SK-N-SH (cell line): ENCODE data around the gene DIPK1A. TPM values are rescaled to one million over a fixed set of nuclear protein-coding genes. Genes with fewer than 3 reads are reported as not detected.

Experiments used
- CTCF ChIA-PET: fragments of 300-600, 350-600 bp; formaldehyde crosslinking; extraction: SDS; loops from one replicate; lab custom pipeline; 2021; lab: Yijun Ruan, JAX
- POLR2A ChIA-PET: fragments of 350-600 bp; sonication (Branson Sonifier 250); formaldehyde crosslinking; extraction: SDS; loops from one replicate; lab custom pipeline; 2020; ENCODE audit warnings: antibody characterized with exemption, inconsistent platforms; lab: Yijun Ruan, JAX
- DNase-seq: peaks from one replicate; pipeline ENCODE4 v3.0.0; 2012
- H2AFZ ChIP-seq: fragments of 200-600 bp; sonication (generic); 2 replicates; pipeline ENCODE4 v1.8.1; 2016; ENCODE audit warnings: antibody characterized with exemption, mild to moderate bottlenecking, low read depth
- H3F3A ChIP-seq: fragments of 200-600 bp; sonication (generic); replicated peaks from 2 replicates; pipeline ENCODE3; 2016; ENCODE audit warnings: antibody characterized with exemption, mild to moderate bottlenecking; ENCODE audit not compliant: insufficient read depth
- H3K27ac ChIP-seq, 2 experiments: fragments of 200-500 bp in 1 of 2; fragments of 200-600 bp in 1 of 2; sonication (Bioruptor generic) in 1 of 2; sonication (generic), shearing (Covaris generic) in 1 of 2; 2 replicates each; pipeline versions ENCODE4 v1.5.1 to v1.6.1; 2014 to 2016; ENCODE audit warnings: low read depth in 2 of 2, inconsistent platforms in 1 of 2, low read length in 1 of 2, mild to moderate bottlenecking in 1 of 2, mixed read lengths in 1 of 2
- H3K27me3 ChIP-seq: fragments of 200-600 bp; sonication (generic), shearing (Covaris generic); 2 replicates; pipeline ENCODE4 v1.6.1; 2016; ENCODE audit warnings: mixed run types; ENCODE audit not compliant: insufficient read depth
- H3K36me3 ChIP-seq, 2 experiments: fragments of 200-500 bp in 1 of 2; fragments of 200-600 bp in 1 of 2; sonication (Bioruptor generic) in 1 of 2; sonication (generic) in 1 of 2; replicated peaks in 1 of 2; 2 replicates each; pipeline versions ENCODE3 to v1.5.1; 2014 to 2016; ENCODE audit warnings: low read length in 1 of 2, mild to moderate bottlenecking in 1 of 2; ENCODE audit not compliant: insufficient read depth in 2 of 2, control insufficient read depth in 1 of 2
- H3K4me1 ChIP-seq, 2 experiments: fragments of 200-500 bp in 1 of 2; fragments of 200-600 bp in 1 of 2; sonication (Bioruptor generic) in 1 of 2; sonication (generic), shearing (Covaris generic) in 1 of 2; 2 replicates each; pipeline versions ENCODE4 v1.5.1 to v1.6.1; 2014 to 2016; ENCODE audit warnings: low read depth in 1 of 2, low read length in 1 of 2, mixed run types in 1 of 2; ENCODE audit not compliant: insufficient read depth in 2 of 2, control insufficient read depth in 1 of 2
- H3K4me2 ChIP-seq: fragments of 200-600 bp; sonication (generic), shearing (Covaris generic); 2 replicates; pipeline ENCODE4 v1.6.1; 2017; ENCODE audit warnings: mixed run types
- H3K4me3 ChIP-seq, 2 experiments: fragments of 200-500 bp in 1 of 2; fragments of 200-600 bp in 1 of 2; sonication (Bioruptor generic) in 1 of 2; sonication (generic), shearing (Covaris generic) in 1 of 2; 2 replicates each; pipeline versions ENCODE4 v1.5.1 to v1.8.1; 2014 to 2016; ENCODE audit warnings: low read depth in 2 of 2, inconsistent platforms in 1 of 2, low read length in 1 of 2, mild to moderate bottlenecking in 1 of 2, mixed read lengths in 1 of 2, moderate library complexity in 1 of 2
- H3K79me2 ChIP-seq: fragments of 200-600 bp; sonication (generic); 2 replicates; pipeline ENCODE4 v1.8.1; 2017; ENCODE audit warnings: mild to moderate bottlenecking; ENCODE audit not compliant: insufficient read depth
- H3K9ac ChIP-seq: fragments of 200-600 bp; sonication (generic); 2 replicates; pipeline ENCODE4 v1.6.1; 2017; ENCODE audit warnings: mixed run types
- H3K9me2 ChIP-seq: fragments of 200-600 bp; sonication (generic); 2 replicates; pipeline ENCODE4 v1.6.1; 2017; ENCODE audit warnings: mixed run types
- H3K9me3 ChIP-seq: fragments of 200-600 bp; sonication (generic); 2 replicates; pipeline ENCODE4 v1.6.1; 2017; ENCODE audit warnings: mixed run types, mild to moderate bottlenecking, moderate library complexity
- H4K20me1 ChIP-seq: fragments of 200-600 bp; sonication (generic); 2 replicates; pipeline ENCODE4 v1.6.1; 2017; ENCODE audit warnings: mild to moderate bottlenecking, mixed run types; ENCODE audit not compliant: insufficient read depth
- EP300 ChIP-seq, 2 experiments: IDR thresholded peaks; 2 replicates each; pipeline versions ENCODE4 v1.4.0 to v1.6.1; 2012; ENCODE audit warnings: borderline replicate concordance in 1 of 2, low read depth in 1 of 2, low read length in 1 of 2
- FOXM1 ChIP-seq: IDR thresholded peaks from 2 replicates; pipeline ENCODE4 v1.4.0; 2012; ENCODE audit warnings: low read depth, mild to moderate bottlenecking
- GATA2 ChIP-seq: sonication (generic); formaldehyde crosslinking; IDR thresholded peaks from 2 replicates; pipeline ENCODE4 v1.5.0; 2020; ENCODE audit warnings: mild to moderate bottlenecking, missing genetic modification reagents
- MEF2A ChIP-seq: IDR thresholded peaks from 2 replicates; pipeline ENCODE4 v1.4.0; 2012; ENCODE audit warnings: low read depth, borderline replicate concordance
- MXI1 ChIP-seq: IDR thresholded peaks from 2 replicates; pipeline ENCODE4 v1.6.1; 2012; ENCODE audit warnings: mild to moderate bottlenecking, low read depth, low read length, improper control_type of control experiment
- POLR2AphosphoS5 ChIP-seq: IDR thresholded peaks from 2 replicates; pipeline ENCODE4 v1.6.1; 2012; ENCODE audit warnings: low read depth, low read length
- RFX5 ChIP-seq: IDR thresholded peaks from 2 replicates; pipeline ENCODE4 v1.6.1; 2012; ENCODE audit warnings: mild to moderate bottlenecking, improper control_type of control experiment, low read length
- RXRA ChIP-seq: IDR thresholded peaks from 2 replicates; pipeline ENCODE4 v1.4.0; 2012; ENCODE audit warnings: low read depth, mild to moderate bottlenecking, borderline replicate concordance
- SIN3A ChIP-seq: IDR thresholded peaks from 2 replicates; pipeline ENCODE4 v1.6.1; 2012; ENCODE audit warnings: low read depth, mild to moderate bottlenecking, low read length, moderate library complexity, borderline replicate concordance
- TAF1 ChIP-seq: IDR thresholded peaks from 2 replicates; pipeline ENCODE4 v1.6.1; 2012; ENCODE audit warnings: low read depth, mild to moderate bottlenecking, low read length, moderate library complexity, borderline replicate concordance
- TEAD4 ChIP-seq: IDR thresholded peaks from 2 replicates; pipeline ENCODE4 v1.4.0; 2012; ENCODE audit warnings: mild to moderate bottlenecking, borderline replicate concordance; ENCODE audit not compliant: insufficient read depth
- YY1 ChIP-seq: IDR thresholded peaks from 2 replicates; pipeline ENCODE4 v1.4.0; 2012; ENCODE audit warnings: low read depth, mild to moderate bottlenecking
- WGBS: methylation state at CpG from one replicate; pipeline ENCODE4 v1.1.6; 2017; ENCODE audit warnings: low lambda C conversion rate; 5-methylcytosine and 5-hydroxymethylcytosine counted together
- polyA plus RNA-seq, 3 experiments: library from polyadenylated mRNA; depleted of rRNA; stranded (reverse); fragments of >200 nt; gene quantifications; 2 replicates each; pipeline ENCODE4 v1.2.3, GENCODE V29; 2012
- TF ChIP-seq, protein P1 (sequence below): IDR thresholded peaks from 2 replicates; pipeline ENCODE4 v1.4.0; 2012; ENCODE audit warnings: low read depth
- TF ChIP-seq, protein P2 (sequence below): IDR thresholded peaks from 2 replicates; pipeline ENCODE4; 2012
- TF ChIP-seq, protein P3 (sequence below): fragments of 200-600 bp; sonication (generic); IDR thresholded peaks from 2 replicates; pipeline ENCODE4 v1.6.1; 2017; ENCODE audit warnings: antibody characterized with exemption, mild to moderate bottlenecking, moderate library complexity
- TF ChIP-seq, protein P4 (sequence below): fragments of 150-350 bp; IDR thresholded peaks from 2 replicates; pipeline ENCODE4 v1.6.1; 2017; ENCODE audit warnings: antibody characterized with exemption, low read length, low read depth, borderline replicate concordance
- TF ChIP-seq, protein P5 (sequence below): IDR thresholded peaks from 2 replicates; pipeline ENCODE4 v1.6.1; 2012; ENCODE audit warnings: mild to moderate bottlenecking, low read depth, low read length, moderate library complexity

DIPK1A gene
- 3.4 and 4.0 TPM in 2 replicates for polyA plus RNA-seq (2012; rRNA removed)
- 6.1 and 7.8 TPM in 2 replicates for polyA plus RNA-seq (2012; cell fraction: cytosol; rRNA removed)
- 1.0 and 1.9 TPM in 2 replicates for polyA plus RNA-seq (2012; cell fraction: nucleus; rRNA removed)

DNA sequence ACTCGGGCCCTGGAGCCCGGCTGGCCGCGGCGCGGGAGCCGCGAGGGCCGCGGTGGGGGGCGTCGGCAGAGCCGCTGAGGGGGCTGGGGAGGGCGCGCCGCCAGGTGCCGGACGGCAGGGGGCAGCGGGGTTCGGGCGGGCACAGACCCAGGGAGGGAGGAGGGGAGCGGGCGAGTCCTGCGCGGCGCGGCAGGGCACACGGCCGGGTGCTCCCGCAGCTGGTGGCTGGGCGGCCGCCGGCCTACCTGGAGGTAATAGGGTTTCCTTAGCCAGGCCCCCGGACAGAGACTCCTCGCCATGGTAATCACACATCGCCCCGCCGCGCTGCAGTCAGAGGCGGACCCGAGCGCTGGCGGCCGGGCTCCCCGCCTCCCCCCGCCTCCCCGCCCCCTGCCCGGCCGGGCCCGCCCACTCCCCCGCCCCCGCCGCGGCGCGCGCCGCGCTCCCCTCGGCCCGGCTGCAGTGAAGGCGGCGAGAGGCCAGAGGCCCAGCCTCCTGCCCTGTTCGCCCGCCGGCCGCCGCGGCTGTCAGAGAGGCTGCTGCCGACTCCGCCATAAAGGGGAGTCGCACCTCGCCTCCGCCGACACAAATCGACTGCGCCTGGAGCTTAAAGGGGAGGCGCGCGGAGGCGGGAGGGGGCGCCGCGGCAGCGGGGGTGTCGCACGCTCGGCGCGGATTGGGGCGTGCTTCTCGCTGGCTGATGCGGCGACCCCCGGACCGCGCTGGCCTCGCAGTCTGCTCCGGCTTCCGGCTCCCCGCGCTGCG is at the start of gene DIPK1A:
Gene DIPK1A, minus strand, starts transcription at position 332 of the 765 bp plus-strand sequence. Its CDS starts 33 bp downstream, at position 299.
- Histone ChIP-seq H3K36me3 (no peaks in the 10 kb centered on the region), H3K9ac (peak within 1 kb of the TSS; percentile 79), H3K4me3 (peak within 1 kb of the TSS; percentile 82 to 83), H3K27me3 (no peaks in the 10 kb centered on the region), H3K4me2 (peak within 1 kb of the TSS; percentile 93), H3F3A (no peaks in the 10 kb centered on the region), H3K9me2 (no peaks in the 10 kb centered on the region), H4K20me1 (no peaks in the 10 kb centered on the region), H2AFZ (peak within 1 kb of the TSS; percentile 99), H3K27ac (peak within 1 kb of the TSS; percentile 66 to 90), H3K9me3 (no peaks in the 10 kb centered on the region), H3K79me2 (no peaks in the 10 kb centered on the region), H3K4me1 (peaks cover 3 to 8% of the 10 kb centered on the region in 2 experiments; a peak in 3 of 4 replicates)
- 0% methylated on average over 1 of the region's 103 CpGs for WGBS
- TF ChIP-seq, protein P1, sequence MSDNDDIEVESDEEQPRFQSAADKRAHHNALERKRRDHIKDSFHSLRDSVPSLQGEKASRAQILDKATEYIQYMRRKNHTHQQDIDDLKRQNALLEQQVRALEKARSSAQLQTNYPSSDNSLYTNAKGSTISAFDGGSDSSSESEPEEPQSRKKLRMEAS: peak; percentile 11; the same call in 1 of the 2 replicates
- TF ChIP-seq TAF1: peak; percentile 42; the same call in 1 of the 2 replicates
- no peak; a peak in 1 of 4 replicates for TF ChIP-seq EP300 (IDR thresholded peaks at IDR 0.05; ENCODE audit: borderline replicate concordance in 1 of 2, low read depth in 1 of 2, low read length in 1 of 2)
- no peak for TF ChIP-seq RXRA
- 0 out of 2 replicates have a peak, but pooled peaks have one; percentile 22 for TF ChIP-seq YY1
- no peak for TF ChIP-seq GATA2 (CRISPR knock-in tag)
- TF ChIP-seq, protein P2, sequence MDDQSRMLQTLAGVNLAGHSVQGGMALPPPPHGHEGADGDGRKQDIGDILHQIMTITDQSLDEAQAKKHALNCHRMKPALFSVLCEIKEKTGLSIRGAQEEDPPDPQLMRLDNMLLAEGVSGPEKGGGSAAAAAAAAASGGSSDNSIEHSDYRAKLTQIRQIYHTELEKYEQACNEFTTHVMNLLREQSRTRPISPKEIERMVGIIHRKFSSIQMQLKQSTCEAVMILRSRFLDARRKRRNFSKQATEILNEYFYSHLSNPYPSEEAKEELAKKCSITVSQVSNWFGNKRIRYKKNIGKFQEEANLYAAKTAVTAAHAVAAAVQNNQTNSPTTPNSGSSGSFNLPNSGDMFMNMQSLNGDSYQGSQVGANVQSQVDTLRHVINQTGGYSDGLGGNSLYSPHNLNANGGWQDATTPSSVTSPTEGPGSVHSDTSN: no peak
- TF ChIP-seq, protein P3, sequence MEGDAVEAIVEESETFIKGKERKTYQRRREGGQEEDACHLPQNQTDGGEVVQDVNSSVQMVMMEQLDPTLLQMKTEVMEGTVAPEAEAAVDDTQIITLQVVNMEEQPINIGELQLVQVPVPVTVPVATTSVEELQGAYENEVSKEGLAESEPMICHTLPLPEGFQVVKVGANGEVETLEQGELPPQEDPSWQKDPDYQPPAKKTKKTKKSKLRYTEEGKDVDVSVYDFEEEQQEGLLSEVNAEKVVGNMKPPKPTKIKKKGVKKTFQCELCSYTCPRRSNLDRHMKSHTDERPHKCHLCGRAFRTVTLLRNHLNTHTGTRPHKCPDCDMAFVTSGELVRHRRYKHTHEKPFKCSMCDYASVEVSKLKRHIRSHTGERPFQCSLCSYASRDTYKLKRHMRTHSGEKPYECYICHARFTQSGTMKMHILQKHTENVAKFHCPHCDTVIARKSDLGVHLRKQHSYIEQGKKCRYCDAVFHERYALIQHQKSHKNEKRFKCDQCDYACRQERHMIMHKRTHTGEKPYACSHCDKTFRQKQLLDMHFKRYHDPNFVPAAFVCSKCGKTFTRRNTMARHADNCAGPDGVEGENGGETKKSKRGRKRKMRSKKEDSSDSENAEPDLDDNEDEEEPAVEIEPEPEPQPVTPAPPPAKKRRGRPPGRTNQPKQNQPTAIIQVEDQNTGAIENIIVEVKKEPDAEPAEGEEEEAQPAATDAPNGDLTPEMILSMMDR: no peak
- TF ChIP-seq TEAD4: no peak
- TF ChIP-seq MXI1: peak; percentile 71; the same call in 1 of the 2 replicates
- no peak for TF ChIP-seq FOXM1
- no peak for TF ChIP-seq MEF2A
- TF ChIP-seq RFX5: no peak
- TF ChIP-seq, protein P4, sequence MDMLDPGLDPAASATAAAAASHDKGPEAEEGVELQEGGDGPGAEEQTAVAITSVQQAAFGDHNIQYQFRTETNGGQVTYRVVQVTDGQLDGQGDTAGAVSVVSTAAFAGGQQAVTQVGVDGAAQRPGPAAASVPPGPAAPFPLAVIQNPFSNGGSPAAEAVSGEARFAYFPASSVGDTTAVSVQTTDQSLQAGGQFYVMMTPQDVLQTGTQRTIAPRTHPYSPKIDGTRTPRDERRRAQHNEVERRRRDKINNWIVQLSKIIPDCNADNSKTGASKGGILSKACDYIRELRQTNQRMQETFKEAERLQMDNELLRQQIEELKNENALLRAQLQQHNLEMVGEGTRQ: no peak
- peak; percentile 87; the same call in 1 of the 2 replicates for TF ChIP-seq SIN3A
- TF ChIP-seq, protein P5, sequence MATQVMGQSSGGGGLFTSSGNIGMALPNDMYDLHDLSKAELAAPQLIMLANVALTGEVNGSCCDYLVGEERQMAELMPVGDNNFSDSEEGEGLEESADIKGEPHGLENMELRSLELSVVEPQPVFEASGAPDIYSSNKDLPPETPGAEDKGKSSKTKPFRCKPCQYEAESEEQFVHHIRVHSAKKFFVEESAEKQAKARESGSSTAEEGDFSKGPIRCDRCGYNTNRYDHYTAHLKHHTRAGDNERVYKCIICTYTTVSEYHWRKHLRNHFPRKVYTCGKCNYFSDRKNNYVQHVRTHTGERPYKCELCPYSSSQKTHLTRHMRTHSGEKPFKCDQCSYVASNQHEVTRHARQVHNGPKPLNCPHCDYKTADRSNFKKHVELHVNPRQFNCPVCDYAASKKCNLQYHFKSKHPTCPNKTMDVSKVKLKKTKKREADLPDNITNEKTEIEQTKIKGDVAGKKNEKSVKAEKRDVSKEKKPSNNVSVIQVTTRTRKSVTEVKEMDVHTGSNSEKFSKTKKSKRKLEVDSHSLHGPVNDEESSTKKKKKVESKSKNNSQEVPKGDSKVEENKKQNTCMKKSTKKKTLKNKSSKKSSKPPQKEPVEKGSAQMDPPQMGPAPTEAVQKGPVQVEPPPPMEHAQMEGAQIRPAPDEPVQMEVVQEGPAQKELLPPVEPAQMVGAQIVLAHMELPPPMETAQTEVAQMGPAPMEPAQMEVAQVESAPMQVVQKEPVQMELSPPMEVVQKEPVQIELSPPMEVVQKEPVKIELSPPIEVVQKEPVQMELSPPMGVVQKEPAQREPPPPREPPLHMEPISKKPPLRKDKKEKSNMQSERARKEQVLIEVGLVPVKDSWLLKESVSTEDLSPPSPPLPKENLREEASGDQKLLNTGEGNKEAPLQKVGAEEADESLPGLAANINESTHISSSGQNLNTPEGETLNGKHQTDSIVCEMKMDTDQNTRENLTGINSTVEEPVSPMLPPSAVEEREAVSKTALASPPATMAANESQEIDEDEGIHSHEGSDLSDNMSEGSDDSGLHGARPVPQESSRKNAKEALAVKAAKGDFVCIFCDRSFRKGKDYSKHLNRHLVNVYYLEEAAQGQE: 0 out of 2 replicates have a peak, but pooled peaks have one; percentile 18
- peak; percentile 54 for TF ChIP-seq POLR2AphosphoS5
- POLR2A ChIA-PET: interaction anchor here (0.6 to 3.0 kb wide), 3 partner anchors 8 to 129 kb away, joined by 3 to 13 read pairs (median 6); partner anchors contain the start of genes MTF2 and RPL5
- DNase-seq: peak; percentile 97
- CTCF ChIA-PET: interaction anchor here (0.7 to 10.4 kb wide), 35 partner anchors 8 to 129 kb away, joined by 3 to 163 read pairs (median 8); partner anchors contain the start of gene RPL5
